ENCODE measurements around the gene TM7SF2.

- TF ChIP-seq, protein P1, sequence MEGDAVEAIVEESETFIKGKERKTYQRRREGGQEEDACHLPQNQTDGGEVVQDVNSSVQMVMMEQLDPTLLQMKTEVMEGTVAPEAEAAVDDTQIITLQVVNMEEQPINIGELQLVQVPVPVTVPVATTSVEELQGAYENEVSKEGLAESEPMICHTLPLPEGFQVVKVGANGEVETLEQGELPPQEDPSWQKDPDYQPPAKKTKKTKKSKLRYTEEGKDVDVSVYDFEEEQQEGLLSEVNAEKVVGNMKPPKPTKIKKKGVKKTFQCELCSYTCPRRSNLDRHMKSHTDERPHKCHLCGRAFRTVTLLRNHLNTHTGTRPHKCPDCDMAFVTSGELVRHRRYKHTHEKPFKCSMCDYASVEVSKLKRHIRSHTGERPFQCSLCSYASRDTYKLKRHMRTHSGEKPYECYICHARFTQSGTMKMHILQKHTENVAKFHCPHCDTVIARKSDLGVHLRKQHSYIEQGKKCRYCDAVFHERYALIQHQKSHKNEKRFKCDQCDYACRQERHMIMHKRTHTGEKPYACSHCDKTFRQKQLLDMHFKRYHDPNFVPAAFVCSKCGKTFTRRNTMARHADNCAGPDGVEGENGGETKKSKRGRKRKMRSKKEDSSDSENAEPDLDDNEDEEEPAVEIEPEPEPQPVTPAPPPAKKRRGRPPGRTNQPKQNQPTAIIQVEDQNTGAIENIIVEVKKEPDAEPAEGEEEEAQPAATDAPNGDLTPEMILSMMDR (IDR thresholded peaks at IDR 0.05), result no peak
- no peak for TF ChIP-seq POLR2A (IDR thresholded peaks at IDR 0.05)
Measured at GRCh38 chr11:65100674-65101350, 10.9 kb upstream of the TM7SF2 start.

Measured in right lobe of liver (tissue), 4 donors.